NCI-H2029 treated with DMSO at 0.1 percent for 48 hours (cell line): ENCODE measurements around the gene TENM4.

Source experiments
- DNase-seq: peaks from one replicate; lab custom pipeline; 2025; lab: John Stamatoyannopoulos, UW

Gene TENM4

DNA sequence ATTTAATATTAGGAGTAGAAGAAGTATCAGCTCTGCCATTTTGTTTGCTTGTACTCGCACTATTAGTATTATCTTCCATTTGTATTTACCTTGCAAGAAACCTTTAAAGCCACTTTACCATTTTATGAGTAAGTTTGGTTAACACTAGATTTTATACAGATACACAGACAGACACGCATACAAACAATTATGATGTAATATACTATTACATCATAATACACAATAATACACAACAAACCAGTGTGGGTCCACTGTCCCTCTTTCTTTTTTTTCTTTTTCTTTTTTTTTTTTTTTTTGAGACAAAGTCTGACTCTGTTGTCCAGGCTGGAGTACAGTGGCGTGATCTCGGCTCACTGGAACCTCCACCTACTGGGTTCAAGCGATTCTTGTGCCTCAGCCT lies 695.9 kb downstream of the TENM4 start:
- no peak for DNase-seq

- DNase-seq = no peak
These were observed 696.6 kb downstream of the TENM4 start for GRCh38 chr11:78744202-78744601.

- DNase-seq = peak; percentile 99
These were observed 698.4 kb downstream of the TENM4 start for GRCh38 chr11:78742430-78742829.

DNA sequence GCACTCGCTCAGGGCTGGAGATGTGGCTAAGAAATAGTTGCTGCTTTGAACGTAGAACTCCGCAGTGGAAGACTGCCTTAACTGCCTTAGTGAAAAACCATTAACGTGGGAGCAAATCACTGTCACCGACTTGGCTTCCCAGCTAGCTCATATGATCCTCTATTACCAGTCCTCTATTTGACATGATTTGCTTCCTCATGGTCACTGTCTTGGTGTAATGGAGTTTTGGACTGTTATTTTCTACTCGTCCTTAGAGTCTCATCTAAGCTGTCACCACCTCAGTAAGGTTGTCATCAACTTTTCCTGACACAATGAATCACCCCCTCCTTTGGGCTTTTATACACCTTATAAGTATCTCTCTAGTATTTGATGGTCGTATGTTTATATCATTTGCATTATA lies 699.1 kb downstream of the TENM4 start:
- DNase-seq = peak; percentile 18

DNA sequence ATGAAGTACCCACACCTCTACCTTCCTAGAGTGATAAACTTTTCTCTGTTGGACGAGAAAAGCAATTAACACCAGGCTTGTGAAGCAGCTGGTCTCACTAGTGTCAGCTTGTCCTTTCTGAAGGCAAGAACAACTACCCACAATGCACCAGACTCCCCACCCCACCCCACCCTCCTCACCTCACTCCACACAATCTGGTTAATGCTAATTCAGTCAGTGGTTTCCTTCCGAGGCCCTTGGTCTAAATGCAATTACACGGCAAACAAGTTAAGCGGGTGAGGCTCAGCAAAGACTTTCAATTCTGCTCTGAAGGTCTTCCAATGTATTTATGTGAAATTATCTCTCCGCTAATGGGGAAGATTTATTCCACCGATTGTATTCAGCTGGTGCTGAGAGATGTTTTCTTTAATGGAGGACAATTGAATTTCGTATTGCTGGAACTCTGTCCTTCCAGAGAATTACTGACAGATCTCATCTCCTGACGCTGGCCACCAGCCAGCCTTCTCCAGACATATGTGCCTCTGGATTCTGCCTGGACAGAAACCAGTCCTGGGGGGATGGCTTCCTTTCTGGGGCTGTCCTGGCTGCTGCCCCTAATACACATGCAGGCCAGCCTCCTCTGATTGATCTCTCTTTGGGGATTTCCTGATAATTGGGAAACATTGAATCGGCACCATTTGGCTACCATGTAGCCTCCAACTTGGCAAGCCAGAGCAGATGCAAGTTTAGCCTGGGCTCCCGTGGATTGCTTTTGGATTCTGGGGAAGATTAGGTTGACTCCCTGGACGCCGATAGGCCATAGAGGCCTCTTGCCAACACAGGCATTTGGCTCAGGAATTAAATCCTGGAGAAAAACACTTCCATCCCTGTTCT lies 700.4 kb downstream of the TENM4 start:
- DNase-seq = no peak

DNA sequence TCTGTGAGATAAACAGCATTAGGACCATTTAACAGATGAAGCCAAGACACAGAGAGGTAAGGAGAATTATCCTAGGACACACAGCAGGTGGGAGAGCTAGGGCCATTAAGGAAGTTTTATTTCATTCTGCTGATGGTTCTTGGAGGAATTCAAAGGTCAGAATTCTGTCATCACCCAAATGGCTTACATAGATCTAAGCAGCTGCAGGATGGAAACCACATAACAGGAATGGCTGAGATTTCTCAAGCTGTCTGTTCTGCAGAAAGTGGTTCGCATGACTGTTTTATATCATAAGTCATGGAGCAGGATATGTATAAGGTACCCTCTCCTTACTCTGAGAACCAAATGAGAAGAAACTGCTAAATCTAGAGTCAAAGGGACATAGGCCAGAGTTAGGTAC lies 702.9 kb downstream of the TENM4 start:
- DNase-seq = no peak

GRCh38 chr11:78737301-78737700 lies 703.5 kb downstream of the TENM4 start:
- DNase-seq = no peak

GRCh38 chr11:78735711-78736110 lies 705.1 kb downstream of the TENM4 start:
- no peak for DNase-seq

- no peak for DNase-seq
These were observed 707.8 kb downstream of the TENM4 start for GRCh38 chr11:78733031-78733430.

GRCh38 chr11:78732246-78732645 lies 708.6 kb downstream of the TENM4 start:
- DNase-seq = no peak

DNA sequence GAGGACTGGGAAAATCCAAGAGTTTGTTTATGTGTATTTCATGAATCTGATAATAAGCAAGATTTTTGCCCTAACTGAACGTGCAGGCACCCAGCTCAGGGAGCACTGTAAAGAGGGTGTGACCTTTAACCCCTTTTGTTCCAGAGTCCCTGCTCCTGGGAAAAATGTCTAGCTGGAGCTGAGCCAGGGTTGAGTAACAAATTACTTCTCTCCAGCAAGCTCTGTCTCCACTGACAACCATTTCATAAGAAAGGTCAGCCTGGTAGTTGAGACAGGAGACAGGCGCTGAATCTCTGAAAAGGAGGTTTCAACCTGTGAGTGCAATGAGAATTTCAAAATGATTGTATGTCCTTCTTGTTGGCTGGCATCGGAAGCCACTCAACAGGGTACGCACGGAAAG lies 709.8 kb downstream of the TENM4 start:
- peak; percentile 76 for DNase-seq

GRCh38 chr11:78730267-78730824 lies 710.5 kb downstream of the TENM4 start:
- no peak for DNase-seq

GRCh38 chr11:78727816-78728215 lies 713.0 kb downstream of the TENM4 start:
- no peak for DNase-seq

- no peak for DNase-seq
These were observed 715.6 kb downstream of the TENM4 start for GRCh38 chr11:78725200-78725599.

DNA sequence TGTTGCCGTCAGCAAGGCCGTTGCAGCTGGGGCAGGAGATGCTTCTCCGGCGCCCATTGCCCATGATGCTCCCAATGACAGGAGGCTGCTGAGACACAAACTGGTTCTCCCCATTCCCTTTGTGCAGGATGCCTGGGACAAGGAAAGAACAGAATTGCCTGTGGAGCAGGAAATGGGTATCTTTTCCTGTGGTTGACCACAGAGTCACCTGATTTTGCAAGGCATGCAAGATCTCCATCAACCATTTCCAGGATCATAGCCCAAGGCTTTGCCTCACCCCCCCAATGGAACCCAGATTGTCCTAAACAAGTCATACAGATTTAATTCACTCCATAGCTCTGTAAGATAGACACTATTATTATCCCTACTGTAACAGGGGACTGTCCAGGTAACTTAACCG lies 718.0 kb downstream of the TENM4 start:
- DNase-seq = no peak

DNA sequence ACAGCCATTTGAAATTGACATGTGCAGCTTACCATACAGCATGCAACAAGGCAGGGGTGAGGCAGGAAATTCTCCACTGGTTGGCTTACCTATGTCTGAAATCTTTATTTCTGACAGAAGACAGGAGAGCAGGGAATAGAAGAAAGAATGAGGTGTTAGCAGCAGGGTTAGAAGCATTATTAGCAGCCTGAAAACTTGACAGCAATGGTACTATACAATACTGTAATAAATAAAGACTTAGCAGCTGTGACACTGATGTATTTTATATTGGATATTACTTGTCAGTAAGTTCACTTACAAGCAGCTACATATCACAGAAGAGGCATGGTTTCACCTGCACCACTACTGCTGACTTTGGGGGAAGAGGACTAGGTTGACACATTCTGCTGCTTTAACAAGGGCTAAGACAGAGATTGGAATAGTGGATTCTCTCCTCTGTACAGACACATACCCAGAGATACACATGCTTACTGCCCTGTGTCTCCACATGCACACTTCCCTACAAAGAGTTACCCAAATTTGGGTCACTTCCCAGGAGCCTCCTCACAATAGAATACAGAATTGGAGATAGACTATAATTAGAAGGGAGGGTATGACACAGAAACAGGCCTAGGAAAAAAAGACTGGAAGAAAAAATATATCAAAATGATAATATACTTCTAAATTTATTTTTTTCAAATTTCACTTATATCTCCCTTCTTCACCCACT lies 720.4 kb downstream of the TENM4 start:
- DNase-seq = no peak

DNA sequence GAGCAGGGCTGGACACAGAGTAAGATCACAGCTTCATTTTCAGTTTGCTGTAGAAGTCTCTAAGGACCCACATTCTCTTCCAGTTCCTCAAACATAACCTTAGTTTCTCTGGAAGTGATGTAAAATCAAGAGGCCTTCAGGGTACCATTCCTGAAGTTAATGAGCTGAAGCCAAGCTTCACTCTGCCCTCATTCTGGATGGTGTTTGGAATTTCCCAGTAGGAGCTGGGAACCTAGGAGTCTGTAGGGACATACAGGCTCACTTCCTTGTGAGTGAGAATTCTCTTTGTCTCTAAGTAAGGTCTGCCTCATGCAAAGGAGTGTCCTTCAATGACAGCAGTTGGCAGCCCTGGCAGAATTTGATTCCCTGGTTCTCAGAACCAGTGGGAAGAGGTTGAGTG lies 723.8 kb downstream of the TENM4 start:
- DNase-seq = no peak

DNA sequence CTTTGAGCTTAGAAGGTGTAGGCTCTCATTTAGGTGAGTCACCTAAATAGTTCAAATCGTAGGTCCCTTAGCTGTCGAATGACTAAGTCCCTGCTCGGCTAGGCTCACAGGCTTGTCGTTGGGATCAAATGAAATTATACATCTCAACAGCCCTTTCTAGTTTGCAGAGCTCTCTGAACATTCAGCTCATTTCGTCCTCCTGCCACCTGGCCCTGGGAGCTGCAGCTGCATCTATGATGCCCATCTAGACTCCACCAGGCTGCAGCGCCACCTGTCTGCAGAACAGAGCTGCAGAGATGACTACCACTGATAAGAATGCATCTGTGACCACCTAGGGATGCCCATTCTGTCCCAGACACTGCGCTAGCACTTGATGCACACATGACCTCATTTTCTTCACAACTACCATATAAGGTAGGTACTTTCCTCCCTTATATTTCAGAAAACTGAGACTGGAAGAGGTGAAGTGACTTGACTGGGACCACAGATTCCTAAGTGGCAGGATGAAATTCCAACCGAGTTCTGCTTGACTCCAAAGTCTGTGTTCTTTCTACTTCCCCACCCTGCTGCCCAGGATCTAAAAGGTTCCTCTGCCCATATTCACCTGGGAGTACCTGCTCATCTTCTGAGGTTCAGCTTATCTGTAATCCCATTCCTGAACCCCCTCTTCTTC lies 725.1 kb downstream of the TENM4 start:
- peak; percentile 73 for DNase-seq

DNA sequence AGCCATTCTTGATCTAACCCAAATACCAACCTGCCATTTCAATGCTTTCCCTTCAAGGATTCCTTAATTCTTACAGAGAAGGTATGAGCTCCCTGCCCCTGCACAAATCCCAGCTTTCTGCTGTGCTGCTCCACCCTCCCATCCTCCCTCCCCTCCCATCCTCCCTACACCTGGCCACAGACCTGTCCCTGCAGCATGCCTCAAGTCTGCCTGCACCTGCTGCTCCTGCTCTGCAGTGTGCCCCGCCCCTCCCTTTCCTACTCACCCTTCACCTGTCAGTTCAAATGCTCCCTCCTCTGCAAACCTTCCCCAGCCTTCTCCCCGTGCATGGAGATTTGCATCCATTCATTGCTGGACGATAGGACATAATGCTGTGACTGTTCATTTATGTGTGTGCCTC lies 726.3 kb downstream of the TENM4 start:
- peak; percentile 72 for DNase-seq

DNA sequence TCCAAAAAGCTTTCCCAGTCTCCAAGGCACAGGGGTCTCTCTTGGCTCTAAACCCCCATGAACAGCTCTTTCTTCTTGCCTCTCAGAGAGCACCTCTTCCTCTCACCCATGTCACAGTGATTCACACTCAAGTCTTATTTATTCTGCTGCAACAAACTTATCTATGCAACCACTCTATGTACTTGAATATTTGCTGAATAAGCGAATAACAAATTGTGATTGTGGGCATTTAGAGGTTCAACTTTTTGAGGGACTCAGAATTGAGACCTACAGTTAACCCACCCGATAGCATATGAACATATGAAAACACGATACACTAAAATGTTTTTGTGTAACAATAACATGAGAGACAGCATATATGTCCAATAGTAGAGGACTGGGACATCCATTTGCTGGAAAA lies 729.1 kb downstream of the TENM4 start:
- DNase-seq = no peak

- DNase-seq = no peak
These were observed 730.4 kb downstream of the TENM4 start for GRCh38 chr11:78710417-78710816.

GRCh38 chr11:78708388-78708787 lies 732.4 kb downstream of the TENM4 start:
- DNase-seq = no peak

DNA sequence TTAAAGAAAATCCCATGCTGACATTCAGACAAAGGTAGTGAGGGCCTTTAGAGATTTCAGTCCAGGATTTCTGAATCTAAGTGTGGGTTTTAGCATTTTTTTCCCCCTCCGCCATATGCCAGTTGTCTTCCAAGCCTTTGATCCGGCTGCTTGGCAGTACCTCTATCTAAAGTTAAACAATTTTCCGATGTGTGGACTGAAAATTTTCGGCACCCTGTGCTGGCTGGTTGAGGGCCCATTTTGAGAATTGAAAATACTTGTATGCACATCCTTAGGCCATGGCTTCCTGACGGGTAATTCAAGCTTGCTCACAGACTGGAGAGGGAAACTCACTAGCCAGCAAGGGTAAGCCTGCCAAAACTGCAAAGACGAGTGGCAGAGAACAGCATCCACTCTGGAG lies 734.3 kb downstream of the TENM4 start:
- no peak for DNase-seq
